PC-9 (cell line): Measurements from ENCODE around the gene KCNN3. TPM values are rescaled to one million over a fixed set of nuclear protein-coding genes. Genes with fewer than 3 reads are reported as not detected.

Experiments used
- BruUV-seq: library from RNA; stranded (reverse); fragments of 400-500 nt; replicated peaks from 2 replicates; lab custom pipeline; 2021; lab: Mats Ljungman, UMichigan
- CTCF ChIA-PET: fragments of 300-600 bp; sonication (Branson Sonifier 250); formaldehyde crosslinking; loops from one replicate; lab custom pipeline; 2022; ENCODE audit warnings: antibody characterized with exemption; lab: Charles Lee
- POLR2A ChIA-PET: fragments of 300-600 bp; sonication (Branson Sonifier 250); formaldehyde crosslinking; loops from one replicate; lab custom pipeline; 2022; ENCODE audit warnings: antibody characterized with exemption; ENCODE audit not compliant: unreplicated experiment; lab: Charles Lee
- DNase-seq, 2 experiments: peaks; one replicate each; pipeline versions ENCODE4 v3.0.0 to v3.0.0-alpha.2; 2015 to 2022; ENCODE audit warnings: mixed read lengths in 1 of 2
- H2AFZ ChIP-seq: fragments of 200-600 bp; sonication (generic); 2 replicates; pipeline ENCODE4 v1.8.1; 2017; ENCODE audit warnings: antibody characterized with exemption
- H3F3A ChIP-seq: fragments of 200-600 bp; sonication (generic); 2 replicates; pipeline ENCODE4 v1.8.1; 2017; ENCODE audit warnings: antibody characterized with exemption, mild to moderate bottlenecking, low read depth; ENCODE audit not compliant: insufficient read depth
- H3K27ac ChIP-seq: fragments of 200-600 bp; sonication (generic); 2 replicates; pipeline ENCODE4 v1.6.1; 2016; ENCODE audit warnings: mixed run types
- H3K27me3 ChIP-seq: fragments of 200-600 bp; sonication (generic); 2 replicates; pipeline ENCODE4 v1.6.1; 2016; ENCODE audit warnings: low read depth, mixed run types; ENCODE audit not compliant: insufficient read depth
- H3K36me3 ChIP-seq: fragments of 200-600 bp; sonication (generic); 2 replicates; pipeline ENCODE4 v1.6.1; 2016; ENCODE audit warnings: low read depth, mixed run types
- H3K4me1 ChIP-seq: fragments of 200-600 bp; sonication (generic); replicated peaks from 2 replicates; pipeline ENCODE4 v1.6.1; 2016; ENCODE audit warnings: mixed run types; ENCODE audit not compliant: insufficient read depth
- H3K4me2 ChIP-seq: fragments of 200-600 bp; sonication (generic); 2 replicates; pipeline ENCODE4 v1.6.1; 2017; ENCODE audit warnings: mixed run types
- H3K4me3 ChIP-seq: fragments of 200-600 bp; sonication (generic); 2 replicates; pipeline ENCODE4 v1.6.1; 2016; ENCODE audit warnings: mixed run types
- H3K79me2 ChIP-seq: fragments of 200-600 bp; sonication (generic); 2 replicates; pipeline ENCODE4 v1.6.1; 2017; ENCODE audit warnings: low read depth, mixed run types
- H3K9me2 ChIP-seq: fragments of 200-600 bp; sonication (generic); 2 replicates; pipeline ENCODE4 v1.8.1; 2017; ENCODE audit warnings: mild to moderate bottlenecking; ENCODE audit not compliant: insufficient read depth
- H3K9me3 ChIP-seq: fragments of 200-600 bp; sonication (generic); 2 replicates; pipeline ENCODE4 v1.8.1; 2016; ENCODE audit warnings: low read depth; ENCODE audit not compliant: insufficient read depth
- H4K20me1 ChIP-seq: fragments of 200-600 bp; sonication (generic); 2 replicates; pipeline ENCODE4 v1.8.1; 2017; ENCODE audit not compliant: insufficient read depth
- EZH2 ChIP-seq: fragments of 200-600 bp; sonication (generic); IDR thresholded peaks from 2 replicates; pipeline ENCODE4 v1.8.0; 2017; ENCODE audit warnings: antibody characterized with exemption, low read depth
- intact Hi-C: fragments of 100-400 bp; cut with micrococcal nuclease; formaldehyde crosslinking; loops from one replicate; pipeline ENCODE4 v1.10.0; 2022; ENCODE audit not compliant: unreplicated experiment
- total RNA-seq: library from RNA; stranded (reverse); gene quantifications from 2 replicates; pipeline ENCODE4 v1.2.3, GENCODE V29; 2021
- TF ChIP-seq, protein P1 (sequence below): fragments of 200-600 bp; sonication (generic); conservative IDR thresholded peaks from 2 replicates; pipeline ENCODE4 v1.6.1; 2017; ENCODE audit warnings: mixed run types, antibody characterized with exemption, mild to moderate bottlenecking, moderate library complexity

Gene KCNN3
- total RNA-seq, 1 experiment from 2014 or later, result 1.1 TPM

- no TSS peak for BruUV-seq
- intact Hi-C loops, result loop anchor here (5.0 kb wide), 1 partner anchor 396 kb away; the partner anchor contains the start of gene EFNA4
- no peaks in the 10 kb centered on the region for H3K4me1 ChIP-seq
- 0 out of 2 replicates have a peak, but pooled peaks cover 24% of the 10 kb centered on the region for H3K27me3 ChIP-seq
- no peak overlapping the region for H2AFZ ChIP-seq
- no peak overlapping the region for H3K27ac ChIP-seq
- H3F3A ChIP-seq, result no peaks in the 10 kb centered on the region
- H3K9me2 ChIP-seq, result no peaks in the 10 kb centered on the region
- TF ChIP-seq, protein P1, sequence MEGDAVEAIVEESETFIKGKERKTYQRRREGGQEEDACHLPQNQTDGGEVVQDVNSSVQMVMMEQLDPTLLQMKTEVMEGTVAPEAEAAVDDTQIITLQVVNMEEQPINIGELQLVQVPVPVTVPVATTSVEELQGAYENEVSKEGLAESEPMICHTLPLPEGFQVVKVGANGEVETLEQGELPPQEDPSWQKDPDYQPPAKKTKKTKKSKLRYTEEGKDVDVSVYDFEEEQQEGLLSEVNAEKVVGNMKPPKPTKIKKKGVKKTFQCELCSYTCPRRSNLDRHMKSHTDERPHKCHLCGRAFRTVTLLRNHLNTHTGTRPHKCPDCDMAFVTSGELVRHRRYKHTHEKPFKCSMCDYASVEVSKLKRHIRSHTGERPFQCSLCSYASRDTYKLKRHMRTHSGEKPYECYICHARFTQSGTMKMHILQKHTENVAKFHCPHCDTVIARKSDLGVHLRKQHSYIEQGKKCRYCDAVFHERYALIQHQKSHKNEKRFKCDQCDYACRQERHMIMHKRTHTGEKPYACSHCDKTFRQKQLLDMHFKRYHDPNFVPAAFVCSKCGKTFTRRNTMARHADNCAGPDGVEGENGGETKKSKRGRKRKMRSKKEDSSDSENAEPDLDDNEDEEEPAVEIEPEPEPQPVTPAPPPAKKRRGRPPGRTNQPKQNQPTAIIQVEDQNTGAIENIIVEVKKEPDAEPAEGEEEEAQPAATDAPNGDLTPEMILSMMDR, result no peak
- TF ChIP-seq EZH2, result no peak
- ChIA-PET CTCF (no interaction called here), POLR2A (interaction anchor here (0.5 kb wide), 1 partner anchor 90 kb away, joined by 4 read pairs; no protein-coding TSS in a partner anchor)
- H3K4me3 ChIP-seq, result no peak overlapping the region
- H3K36me3 ChIP-seq, result no peaks in the 10 kb centered on the region
- H4K20me1 ChIP-seq, result no peaks in the 10 kb centered on the region
- no peaks in the 10 kb centered on the region for H3K79me2 ChIP-seq
- no peaks in the 10 kb centered on the region for H3K9me3 ChIP-seq
- no peak overlapping the region for H3K4me2 ChIP-seq
- no peak for DNase-seq
These were observed 203.9 kb downstream of the KCNN3 start for GRCh38 chr1:154666051-154666790.

DNA sequence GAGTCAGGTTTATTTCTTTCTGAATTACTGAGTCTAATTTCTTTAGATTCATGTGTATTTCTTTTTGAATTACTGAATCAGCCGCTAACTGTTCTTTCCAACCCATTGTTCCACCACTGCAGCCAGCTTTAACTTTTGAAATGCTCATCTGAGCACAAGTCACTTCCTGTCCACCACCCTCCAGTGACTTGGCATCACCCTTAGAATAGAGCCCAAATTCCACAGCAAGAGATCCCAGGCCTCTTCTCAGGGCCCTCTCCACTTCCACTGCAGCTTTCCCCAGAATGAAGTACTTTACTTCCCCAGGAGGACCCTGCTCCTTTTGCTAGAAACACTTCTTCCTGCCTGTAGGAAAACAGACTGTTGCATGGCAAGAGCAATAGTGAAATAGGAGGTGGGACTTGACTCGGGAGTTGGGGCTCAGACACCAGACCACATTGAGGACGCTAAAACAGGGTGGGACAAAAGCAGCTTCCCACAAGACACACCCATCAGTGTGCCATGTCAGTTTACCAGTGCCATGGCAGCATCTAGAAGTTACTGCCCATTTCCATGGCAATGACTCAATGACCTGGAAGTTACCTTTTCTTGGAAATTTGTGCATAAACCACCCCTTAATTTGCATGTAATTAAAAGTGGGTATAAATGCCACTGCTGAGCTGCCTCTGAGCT, 205.6 kb downstream of the KCNN3 start:
- BruUV-seq, result no TSS peak
- no peak for DNase-seq
- no peak overlapping the region for H2AFZ ChIP-seq
- no peaks in the 10 kb centered on the region for H4K20me1 ChIP-seq
- no peaks in the 10 kb centered on the region for H3K4me1 ChIP-seq
- H3K9me2 ChIP-seq, result no peaks in the 10 kb centered on the region
- H3F3A ChIP-seq, result no peaks in the 10 kb centered on the region
- no peaks in the 10 kb centered on the region for H3K9me3 ChIP-seq
- no peaks in the 10 kb centered on the region for H3K36me3 ChIP-seq
- H3K4me3 ChIP-seq, result no peak overlapping the region
- CTCF ChIA-PET, result interaction anchor here (0.6 kb wide), 1 partner anchor 1007 kb away, joined by 3 read pairs; no protein-coding TSS in a partner anchor
- H3K27me3 ChIP-seq, result 0 out of 2 replicates have a peak, but pooled peaks cover 29% of the 10 kb centered on the region
- POLR2A ChIA-PET, result no interaction called here
- H3K27ac ChIP-seq, result no peak overlapping the region
- TF ChIP-seq EZH2, result no peak
- TF ChIP-seq, protein P1, result no peak
- H3K79me2 ChIP-seq, result no peaks in the 10 kb centered on the region
- no peak overlapping the region for H3K4me2 ChIP-seq
- intact Hi-C loops, result loop anchor here (5.0 kb wide), 1 partner anchor 398 kb away; the partner anchor contains the start of gene EFNA4

- no TSS peak for BruUV-seq
- Histone ChIP-seq H4K20me1 (no peaks in the 10 kb centered on the region), H3K4me3 (no peak overlapping the region), H3K27me3 (peaks cover 30% of the 10 kb centered on the region; the same call in 1 of the 2 replicates), H3K36me3 (no peaks in the 10 kb centered on the region), H3F3A (no peaks in the 10 kb centered on the region), H3K4me2 (no peak overlapping the region), H3K79me2 (no peaks in the 10 kb centered on the region), H3K27ac (no peak overlapping the region), H3K9me3 (no peaks in the 10 kb centered on the region), H2AFZ (no peak overlapping the region), H3K4me1 (no peaks in the 10 kb centered on the region), H3K9me2 (no peaks in the 10 kb centered on the region)
- CTCF ChIA-PET, result no interaction called here
- TF ChIP-seq, protein P1, result no peak
- TF ChIP-seq EZH2, result no peak
- POLR2A ChIA-PET, result no interaction called here
- no peak for DNase-seq
- intact Hi-C loops, result no loop called here
These were observed 206.5 kb downstream of the KCNN3 start for GRCh38 chr1:154663471-154664060.
